Adrenal gland (tissue), 12 donors: Measurements from ENCODE around the gene ETF1. TPM values are rescaled to one million over a fixed set of nuclear protein-coding genes. Genes with fewer than 3 reads are reported as not detected.
"Not testable (repeated sequence)": the region's sequence is repeated elsewhere in the genome, so short reads cannot be mapped to it uniquely, and the experiment has no call there.

Experiments used
- DNase-seq, 7 donors: peaks; one replicate each; pipeline ENCODE4 v3.0.0-alpha.2; 2019 to 2020
- H3K27ac ChIP-seq, 5 donors: fragments of 200-600 bp; sonication (generic) in 4 of 5; 1 replicate in 3 of 5; 2 replicates in 2 of 5; pipeline versions ENCODE4 v1.5.1 to v1.8.0; 2016 to 2020; ENCODE audit warnings: mild to moderate bottlenecking in 1 of 5
- H3K27me3 ChIP-seq: fragments of 200-600 bp; 2 replicates; pipeline ENCODE4 v1.8.0; 2021
- H3K36me3 ChIP-seq, 2 donors: fragments of 200-600 bp; replicated peaks in 1 of 2; 1 replicate in 1 of 2; 2 replicates in 1 of 2; pipeline versions ENCODE4 v1.5.1 to v1.8.0; 2018 to 2022
- H3K4me1 ChIP-seq, 2 donors: fragments of 200-600 bp; replicated peaks in 1 of 2; 1 replicate in 1 of 2; 2 replicates in 1 of 2; pipeline versions ENCODE4 v1.5.1 to v1.8.0; 2018 to 2021
- H3K4me3 ChIP-seq, 4 donors: fragments of 200-600 bp; sonication (generic) in 3 of 4; one replicate each; pipeline ENCODE4 v1.5.1; 2016 to 2018
- H3K9me3 ChIP-seq, 3 donors: fragments of 200-600 bp; sonication (generic) in 1 of 3; replicated peaks in 1 of 3; 1 replicate in 2 of 3; 2 replicates in 1 of 3; pipeline versions ENCODE4 v1.5.1 to v1.8.0; 2016 to 2021
- POLR2A ChIP-seq, 2 donors: fragments of 450-650 bp; IDR thresholded peaks; one replicate each; pipeline ENCODE4 v1.6.1; 2017; ENCODE audit warnings: antibody characterized with exemption in 2 of 2, mild to moderate bottlenecking in 2 of 2, moderate library complexity in 1 of 2
- WGBS, 4 donors: extraction: QIAGEN DNeasy Blood & Tissue Kit in 2 of 4; methylation state at CpG; one replicate each; pipeline versions ENCODE4 v1.1.5 to v1.1.7; 2013 to 2017; 5-methylcytosine and 5-hydroxymethylcytosine counted together
- intact Hi-C, 2 donors: fragments of 100-400 bp; cut with DNase I; formaldehyde crosslinking; loops; one replicate each; pipeline versions ENCODE4 v1.14.1 to v1.15.0; 2022 to 2023
- polyA plus RNA-seq, 3 donors: library from polyadenylated mRNA; stranded (reverse); fragments of 200-250 nt in 2 of 3; fragments of 350-450 nt in 1 of 3; fragmentation: Illumina TruSeq in 1 of 3; extraction: RNeasy Lipid Tissue Mini Kit (QIAGEN cat#74804) in 1 of 3; gene quantifications; one replicate each; pipeline ENCODE4 v1.2.3, GENCODE V29; 2013 to 2014
- total RNA-seq, 9 donors: library from RNA; depleted of rRNA in 4 of 9; stranded (reverse); fragments of >200 nt in 4 of 9; fragments of 120-200 nt in 1 of 9; fragmentation: NEBNext Ultra II Directional in 1 of 9; extraction: Animal tissue kit (Norgen Biotek cat#: 25700) in 1 of 9; gene quantifications; one replicate each; pipeline versions ENCODE4 v1.1.0 to v1.2.4, GENCODE V29; 2013 to 2023
- TF ChIP-seq, protein P1 (sequence below), 6 experiments: fragments of 450-650 bp in 4 of 6; fragments of 200-600 bp in 2 of 6; sonication (generic) in 1 of 6; IDR thresholded peaks; 1 replicate in 5 of 6; 2 replicates in 1 of 6; pipeline versions ENCODE4 v1.5.1 to v1.8.0; 2016 to 2021; ENCODE audit warnings: antibody characterized with exemption in 6 of 6, mild to moderate bottlenecking in 2 of 6, moderate library complexity in 1 of 6
- donor health status: healthy with polysubstance abuse.
- donor health status: Bipolar disorder and iron deficiency.
- donor health status: DM: yes; HTN: yes; CAD: no.
- donor health status: DM: no; HTN: no; CAD: no.
- donor health status: DM: no; HTN: no; CAD: no.
- donor health status: DM: yes; HTN: yes; CAD: no.

Gene ETF1
- total and polyA plus RNA-seq, 12 donors, result 25.4 to 178 (median 72.3) TPM

DNA sequence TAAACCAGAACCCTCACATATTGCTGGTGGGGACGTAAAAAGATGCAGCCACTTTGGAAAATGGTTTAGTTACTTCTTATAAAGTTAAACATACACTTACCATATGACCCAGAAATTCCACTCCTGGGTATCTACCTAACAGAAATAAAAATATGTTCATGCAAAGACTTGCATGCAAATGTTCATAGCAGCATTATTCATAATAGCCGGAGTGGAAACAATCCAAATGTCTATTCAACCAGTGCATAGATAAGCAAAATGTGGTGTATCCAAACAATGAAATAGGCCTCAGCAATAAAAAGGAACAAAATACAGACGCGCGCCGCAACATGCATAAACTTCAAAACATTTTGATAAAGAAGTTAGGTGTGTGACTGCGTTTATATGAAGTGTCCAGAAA is 66.1 kb downstream of the ETF1 start:
- H3K27ac ChIP-seq, result no peak overlapping the region
- no peaks in the 10 kb centered on the region for H3K36me3 ChIP-seq
- no peaks in the 10 kb centered on the region for H3K27me3 ChIP-seq
- WGBS, 4 donors, result 88 to 93% (median 91%) methylated on average over 7 of the region's 7 CpGs
- no peaks in the 10 kb centered on the region for H3K4me1 ChIP-seq
- DNase-seq, result no peak
- intact Hi-C loops, result no loop called here
- no peak for TF ChIP-seq POLR2A (IDR thresholded peaks at IDR 0.05)
- TF ChIP-seq, protein P1, sequence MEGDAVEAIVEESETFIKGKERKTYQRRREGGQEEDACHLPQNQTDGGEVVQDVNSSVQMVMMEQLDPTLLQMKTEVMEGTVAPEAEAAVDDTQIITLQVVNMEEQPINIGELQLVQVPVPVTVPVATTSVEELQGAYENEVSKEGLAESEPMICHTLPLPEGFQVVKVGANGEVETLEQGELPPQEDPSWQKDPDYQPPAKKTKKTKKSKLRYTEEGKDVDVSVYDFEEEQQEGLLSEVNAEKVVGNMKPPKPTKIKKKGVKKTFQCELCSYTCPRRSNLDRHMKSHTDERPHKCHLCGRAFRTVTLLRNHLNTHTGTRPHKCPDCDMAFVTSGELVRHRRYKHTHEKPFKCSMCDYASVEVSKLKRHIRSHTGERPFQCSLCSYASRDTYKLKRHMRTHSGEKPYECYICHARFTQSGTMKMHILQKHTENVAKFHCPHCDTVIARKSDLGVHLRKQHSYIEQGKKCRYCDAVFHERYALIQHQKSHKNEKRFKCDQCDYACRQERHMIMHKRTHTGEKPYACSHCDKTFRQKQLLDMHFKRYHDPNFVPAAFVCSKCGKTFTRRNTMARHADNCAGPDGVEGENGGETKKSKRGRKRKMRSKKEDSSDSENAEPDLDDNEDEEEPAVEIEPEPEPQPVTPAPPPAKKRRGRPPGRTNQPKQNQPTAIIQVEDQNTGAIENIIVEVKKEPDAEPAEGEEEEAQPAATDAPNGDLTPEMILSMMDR (IDR thresholded peaks at IDR 0.05), result no peak
- H3K4me3 ChIP-seq, result no peak overlapping the region
- H3K9me3 ChIP-seq, result no peaks in the 10 kb centered on the region

DNA sequence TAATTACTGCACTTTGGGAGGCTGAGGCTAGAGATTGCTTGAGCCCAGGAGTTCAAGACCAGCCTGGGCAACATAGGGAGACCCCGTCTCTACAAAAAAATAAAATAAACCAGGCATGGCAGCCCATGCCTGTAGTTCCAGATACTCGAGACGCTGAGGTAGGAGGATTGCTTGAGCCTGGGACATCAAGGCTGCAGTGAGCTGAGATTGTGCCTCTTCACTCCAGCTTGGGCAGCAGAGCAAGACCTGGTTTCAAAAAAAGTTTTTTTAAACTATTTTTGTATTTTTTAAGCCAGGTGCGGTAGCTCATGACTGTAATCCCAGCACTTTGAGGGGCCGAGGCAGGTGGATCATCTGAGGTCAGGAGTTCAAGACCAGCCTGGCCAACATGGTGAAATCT is 69.9 kb downstream of the ETF1 start:
- DNase-seq, H3K9me3 ChIP-seq, H3K36me3 ChIP-seq, intact Hi-C loops, H3K4me1 ChIP-seq, H3K27ac ChIP-seq, H3K27me3 ChIP-seq, H3K4me3 ChIP-seq: not testable (repeated sequence)
- WGBS, 4 donors, result 87 to 91% (median 89%) methylated on average over 5 of the region's 5 CpGs

DNA sequence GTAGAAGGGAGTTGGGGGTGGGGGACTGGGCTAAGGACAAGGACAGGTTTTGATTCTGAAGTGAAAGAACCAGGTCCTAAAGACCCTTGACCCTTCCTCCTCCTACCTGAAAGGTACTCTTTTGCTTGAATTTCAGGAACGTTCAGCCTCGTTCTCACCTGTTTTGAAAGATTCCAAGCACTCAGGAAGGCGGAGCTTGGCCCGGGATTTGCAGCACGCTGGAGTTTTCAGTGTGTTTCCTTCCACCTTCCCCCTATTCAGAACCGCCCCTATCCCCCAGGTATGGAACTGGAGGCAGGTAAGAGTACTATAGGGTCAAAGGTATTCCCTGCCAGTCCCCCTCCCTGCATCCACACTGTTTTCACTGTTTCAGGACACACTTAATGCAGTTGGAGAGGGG is 70.7 kb downstream of the ETF1 start:
- DNase-seq, result peak in 1 of 7 donors; percentile 57
- Histone ChIP-seq H3K27me3 (no peaks in the 10 kb centered on the region), H3K4me3 (no peak overlapping the region), H3K27ac (no peak overlapping the region), H3K9me3 (no peaks in the 10 kb centered on the region), H3K4me1 (no peaks in the 10 kb centered on the region), H3K36me3 (no peaks in the 10 kb centered on the region)
- peak in 1 of 2 donors; percentile 19 for TF ChIP-seq POLR2A (IDR thresholded peaks at IDR 0.05)
- TF ChIP-seq, protein P1 (IDR thresholded peaks at IDR 0.05), result no peak
- WGBS, 4 donors, result 67 to 74% (median 69%) methylated on average over 6 of the region's 6 CpGs
- intact Hi-C loops, result no loop called here

DNA sequence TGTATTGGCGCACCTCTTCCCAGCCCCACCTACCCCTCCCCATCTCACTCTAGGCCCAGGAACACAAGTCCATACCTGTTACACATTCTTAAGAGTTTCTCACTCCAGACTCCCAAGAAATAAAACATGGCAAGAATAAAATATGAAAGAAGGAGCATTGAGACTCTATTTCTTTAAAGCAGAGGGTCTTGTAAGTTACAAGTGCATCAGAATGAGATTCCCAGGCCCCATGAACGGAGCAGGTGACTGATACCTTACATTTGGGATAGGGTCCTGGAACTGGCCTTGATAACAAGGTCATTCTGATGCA is 72.0 kb downstream of the ETF1 start:
- TF ChIP-seq POLR2A (IDR thresholded peaks at IDR 0.05), result peak in 1 of 2 donors; percentile 40
- TF ChIP-seq, protein P1 (IDR thresholded peaks at IDR 0.05), result no peak
- intact Hi-C loops, result no loop called here
- 80 to 88% (median 83%) methylated on average over 2 of the region's 2 CpGs for WGBS, 4 donors

DNA sequence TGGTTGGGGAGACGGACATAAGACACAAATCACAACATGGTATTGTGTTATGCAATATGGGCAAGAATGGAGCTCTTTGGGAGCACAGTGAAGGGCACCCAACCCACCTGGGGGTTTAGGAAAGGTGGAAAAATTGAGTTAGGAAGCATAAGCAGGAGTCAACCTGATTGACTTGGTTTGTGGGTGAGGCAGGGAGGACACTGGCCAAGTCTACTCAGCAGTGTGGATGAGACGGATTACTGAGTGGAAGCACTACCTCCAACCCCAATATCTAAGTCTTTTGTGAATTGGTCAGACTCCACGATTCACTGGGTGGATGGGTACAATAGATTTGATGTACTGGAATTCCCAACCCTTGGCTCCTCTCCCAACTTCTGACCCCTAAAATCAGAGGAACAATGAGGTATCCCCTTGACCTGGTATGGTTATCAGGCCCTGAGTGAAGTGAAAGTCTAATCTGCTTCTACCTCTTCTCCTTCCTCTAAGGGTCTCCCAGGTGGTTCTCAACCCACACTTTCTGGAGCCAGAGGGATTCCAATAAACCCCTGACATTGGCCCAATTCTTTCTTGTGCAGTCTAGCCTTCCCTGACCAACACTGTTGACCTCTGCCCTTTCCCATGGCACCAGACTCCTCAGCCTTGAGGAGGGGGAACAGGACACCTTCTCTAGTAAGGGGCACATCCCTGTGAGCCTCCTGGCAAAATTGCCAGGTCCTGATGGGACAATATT is 72.5 kb downstream of the ETF1 start:
- intact Hi-C loops, result no loop called here
- H3K9me3 ChIP-seq, result no peaks in the 10 kb centered on the region
- TF ChIP-seq, protein P1 (IDR thresholded peaks at IDR 0.05), result peak in 1 of 6 experiments; percentile 9
- peak in 1 of 2 donors; percentile 16 for TF ChIP-seq POLR2A (IDR thresholded peaks at IDR 0.05)
- no peaks in the 10 kb centered on the region for H3K36me3 ChIP-seq
- H3K27ac ChIP-seq, result no peak overlapping the region
- DNase-seq, result peak in 2 of 7 donors; percentile 19 to 67
- peaks cover 4 to 6% of the 10 kb centered on the region in 2 donors for H3K4me1 ChIP-seq
- H3K27me3 ChIP-seq, result no peaks in the 10 kb centered on the region
- 74 to 84% (median 81%) methylated on average over 3 of the region's 3 CpGs for WGBS, 4 donors
- no peak overlapping the region for H3K4me3 ChIP-seq

More for the DNA sequence above, 72.0 kb downstream of the ETF1 start:
- DNase-seq, result no peak
- H3K4me3 ChIP-seq, result no peak overlapping the region
- H3K27me3 ChIP-seq, result no peaks in the 10 kb centered on the region
- no peaks in the 10 kb centered on the region for H3K9me3 ChIP-seq
- no peak overlapping the region for H3K27ac ChIP-seq
- H3K36me3 ChIP-seq, result no peaks in the 10 kb centered on the region
- peaks cover 0 to 6% of the 10 kb centered on the region in 2 donors for H3K4me1 ChIP-seq
